A549 (cell line): ENCODE measurements around the gene QPCT.

ENCODE experiments used
- CTCF ChIP-seq: fragments of >200 bp; sonication (Bioruptor Twin); formaldehyde crosslinking; IDR thresholded peaks from 3 replicates; pipeline ENCODE4 v1.5.1; 2016
- E2F6 ChIP-seq: IDR thresholded peaks from 2 replicates; pipeline ENCODE4 v1.6.1; 2012; ENCODE audit warnings: low read depth, borderline replicate concordance
- EP300 ChIP-seq, 2 experiments: fragments of >200 bp; sonication (Bioruptor Twin); formaldehyde crosslinking; IDR thresholded peaks; 2 replicates in 1 of 2; 3 replicates in 1 of 2; pipeline ENCODE4 v1.6.1; 2016 to 2017
- JUN ChIP-seq, 2 experiments: fragments of >200 bp; sonication (Bioruptor Twin); formaldehyde crosslinking; IDR thresholded peaks; 2 replicates in 1 of 2; 3 replicates in 1 of 2; pipeline ENCODE4 v1.6.1; 2016 to 2017
- MAFK ChIP-seq: fragments of 450-650 bp; IDR thresholded peaks from 2 replicates; pipeline ENCODE4 v1.6.1; 2014; ENCODE audit not compliant: partially characterized antibody
- MAX ChIP-seq: IDR thresholded peaks from 2 replicates; pipeline ENCODE4 v1.6.1; 2012
- POLR2A ChIP-seq: IDR thresholded peaks from 2 replicates; pipeline ENCODE4 v1.6.1; 2012; ENCODE audit warnings: mild to moderate bottlenecking, low read length
- REST ChIP-seq: fragments of 200-600 bp; sonication (generic); IDR thresholded peaks from 2 replicates; pipeline ENCODE4 v1.6.1; 2016; ENCODE audit warnings: antibody characterized with exemption, mild to moderate bottlenecking, moderate library complexity

GRCh38 chr2:37324536-37324785, 20.0 kb upstream of the QPCT start:
- TF ChIP-seq MAFK: no peak
- no peak for TF ChIP-seq EP300 (IDR thresholded peaks at IDR 0.05)
- TF ChIP-seq REST: no peak
- peak; percentile 41 for TF ChIP-seq MAX
- TF ChIP-seq JUN (IDR thresholded peaks at IDR 0.05): peak in 1 of 2 experiments; percentile 67; a peak in 2 of 5 replicates
- peak; percentile 67 for TF ChIP-seq POLR2A
- no peak for TF ChIP-seq CTCF
- peak; percentile 70; the same call in 1 of the 2 replicates for TF ChIP-seq E2F6
